ENCODE measurements around the gene GABPA.
"Not testable (repeated sequence)": the region's sequence is repeated elsewhere in the genome, so short reads cannot be mapped to it uniquely, and the experiment has no call there.

Gene GABPA

GRCh38 chr21:25734654-25734903 lies 193 bp upstream of the GABPA start:
- in situ Hi-C loops (cut with HindIII; ENCODE audit: low pct_ligation_motif_present, low pct_unique_long_range_greater_than_20kb, low sequenced_read_pairs), result no loop called here
- DNase-seq, result no peak

GRCh38 chr21:25735646-25736597 lies 1.1 kb downstream of the GABPA start:
- in situ Hi-C loops (cut with HindIII; ENCODE audit: low pct_ligation_motif_present, low pct_unique_long_range_greater_than_20kb, low sequenced_read_pairs), result no loop called here

GRCh38 chr21:25737421-25737820 lies 2.6 kb downstream of the GABPA start:
- in situ Hi-C loops (cut with HindIII; ENCODE audit: low pct_ligation_motif_present, low pct_unique_long_range_greater_than_20kb, low sequenced_read_pairs), result no loop called here
- DNase-seq, result no peak

More at GRCh38 chr21:25735646-25736597, 1.1 kb downstream of the GABPA start:
- DNase-seq, result peak; percentile 81

DNA sequence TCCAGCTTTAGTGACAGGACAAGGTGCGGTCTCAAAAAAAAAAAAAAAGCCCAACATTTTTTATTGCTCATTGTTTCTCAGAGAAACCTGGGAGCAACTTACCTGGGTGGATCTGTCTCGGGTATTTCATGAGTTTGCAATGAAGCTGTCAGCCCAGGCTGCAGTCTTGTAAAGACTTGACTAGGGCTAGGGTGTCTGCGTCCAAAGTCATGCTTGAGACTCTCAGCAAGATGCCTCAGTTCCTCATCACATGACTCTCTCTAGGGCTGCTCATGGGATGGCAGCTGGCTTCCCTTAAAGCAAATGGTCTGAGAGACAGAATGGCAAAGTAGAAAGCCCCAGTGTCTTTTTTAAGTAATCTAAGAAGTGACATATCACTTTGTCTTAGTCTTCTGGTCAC lies 8.1 kb downstream of the GABPA start:
- DNase-seq, result no peak
- in situ Hi-C loops (cut with HindIII; ENCODE audit: low pct_ligation_motif_present, low pct_unique_long_range_greater_than_20kb, low sequenced_read_pairs), result no loop called here

DNA sequence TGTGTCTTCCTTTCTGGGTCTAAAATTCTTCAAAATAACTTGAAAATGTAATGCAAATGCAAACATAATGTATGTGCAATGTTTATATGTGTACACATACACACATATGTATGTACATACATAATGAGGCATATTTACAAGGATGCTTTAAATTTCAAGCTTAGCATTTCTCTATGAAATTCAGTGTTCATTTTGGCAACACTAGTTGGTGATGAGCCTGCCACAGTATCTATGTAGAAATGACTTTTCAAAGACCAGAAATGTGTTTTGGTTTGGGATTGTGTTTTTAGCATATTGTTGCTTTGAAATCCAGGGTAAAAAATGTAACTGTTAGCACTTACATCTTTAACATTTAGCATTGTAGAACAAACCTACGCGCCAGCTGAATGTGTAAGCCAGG lies 10.1 kb downstream of the GABPA start:
- in situ Hi-C loops (cut with HindIII; ENCODE audit: low pct_ligation_motif_present, low pct_unique_long_range_greater_than_20kb, low sequenced_read_pairs), result no loop called here
- DNase-seq, result no peak

- in situ Hi-C loops (cut with HindIII; ENCODE audit: low pct_ligation_motif_present, low pct_unique_long_range_greater_than_20kb, low sequenced_read_pairs), result no loop called here
- no peak for DNase-seq
Observed at GRCh38 chr21:25750085-25750484, 15.3 kb downstream of the GABPA start.

GRCh38 chr21:25752416-25752815 lies 17.6 kb downstream of the GABPA start:
- in situ Hi-C loops (cut with HindIII; ENCODE audit: low pct_ligation_motif_present, low pct_unique_long_range_greater_than_20kb, low sequenced_read_pairs), result no loop called here
- DNase-seq, result no peak

- DNase-seq, result no peak
- in situ Hi-C loops (cut with HindIII; ENCODE audit: low pct_ligation_motif_present, low pct_unique_long_range_greater_than_20kb, low sequenced_read_pairs), result no loop called here
Observed at GRCh38 chr21:25756190-25756932, 21.6 kb downstream of the GABPA start.

GRCh38 chr21:25757531-25757930 lies 22.8 kb downstream of the GABPA start:
- no peak for DNase-seq
- in situ Hi-C loops (cut with HindIII; ENCODE audit: low pct_ligation_motif_present, low pct_unique_long_range_greater_than_20kb, low sequenced_read_pairs), result no loop called here

- no peak for DNase-seq
- in situ Hi-C loops (cut with HindIII; ENCODE audit: low pct_ligation_motif_present, low pct_unique_long_range_greater_than_20kb, low sequenced_read_pairs), result no loop called here
Observed at GRCh38 chr21:25759573-25759972, 24.8 kb downstream of the GABPA start.

- DNase-seq, result no peak
- in situ Hi-C loops (cut with HindIII; ENCODE audit: low pct_ligation_motif_present, low pct_unique_long_range_greater_than_20kb, low sequenced_read_pairs), result no loop called here
Observed at GRCh38 chr21:25760061-25760460, 25.3 kb downstream of the GABPA start.

DNA sequence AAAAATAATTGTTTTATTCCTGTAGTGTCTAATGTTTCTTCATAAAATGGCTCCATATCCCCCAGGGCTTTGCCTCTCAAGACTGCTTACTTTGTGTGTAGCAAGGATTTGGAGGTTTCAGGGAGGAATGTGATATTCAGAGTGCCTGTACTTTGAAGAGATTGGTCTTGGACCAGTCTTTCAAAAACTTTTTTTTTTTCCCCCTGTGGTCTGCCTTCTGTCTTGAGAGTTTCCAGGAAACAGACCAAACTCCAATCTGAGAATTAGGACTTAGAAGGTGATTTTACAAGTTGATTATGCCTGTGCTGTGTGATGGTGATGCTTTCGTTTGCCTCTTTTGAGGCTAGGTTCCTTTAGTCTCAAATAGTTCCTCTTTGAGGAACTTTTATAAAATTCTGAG lies 25.9 kb downstream of the GABPA start:
- DNase-seq, result no peak
- in situ Hi-C loops (cut with HindIII; ENCODE audit: low pct_ligation_motif_present, low pct_unique_long_range_greater_than_20kb, low sequenced_read_pairs), result no loop called here

GRCh38 chr21:25764065-25764464 lies 29.3 kb downstream of the GABPA start:
- no peak for DNase-seq
- in situ Hi-C loops (cut with HindIII; ENCODE audit: low pct_ligation_motif_present, low pct_unique_long_range_greater_than_20kb, low sequenced_read_pairs), result no loop called here

GRCh38 chr21:25767921-25768320 lies 33.1 kb downstream of the GABPA start:
- no peak for DNase-seq
- in situ Hi-C loops (cut with HindIII; ENCODE audit: low pct_ligation_motif_present, low pct_unique_long_range_greater_than_20kb, low sequenced_read_pairs), result no loop called here

- in situ Hi-C loops (cut with HindIII; ENCODE audit: low pct_ligation_motif_present, low pct_unique_long_range_greater_than_20kb, low sequenced_read_pairs), result no loop called here
- no peak for DNase-seq
Observed at GRCh38 chr21:25772686-25773085, 37.9 kb downstream of the GABPA start.

- in situ Hi-C loops (cut with HindIII; ENCODE audit: low pct_ligation_motif_present, low pct_unique_long_range_greater_than_20kb, low sequenced_read_pairs), result no loop called here
Observed at GRCh38 chr21:25776440-25776839, 41.7 kb downstream of the GABPA start.

GRCh38 chr21:25778126-25778875 lies 43.5 kb downstream of the GABPA start:
- DNase-seq; in situ Hi-C loops (cut with HindIII; ENCODE audit: low pct_ligation_motif_present, low pct_unique_long_range_greater_than_20kb, low sequenced_read_pairs): not testable (repeated sequence)

More at GRCh38 chr21:25776440-25776839, 41.7 kb downstream of the GABPA start:
- DNase-seq, result no peak

- DNase-seq, result no peak
- in situ Hi-C loops (cut with HindIII; ENCODE audit: low pct_ligation_motif_present, low pct_unique_long_range_greater_than_20kb, low sequenced_read_pairs), result no loop called here
Observed at GRCh38 chr21:25788677-25789076, 53.9 kb downstream of the GABPA start.
